UCSD-AML1 (cell line): Measurements from ENCODE around the gene RELB.
"Not testable (repeated sequence)": the region's sequence is repeated elsewhere in the genome, so short reads cannot be mapped to it uniquely, and the experiment has no call there.

ENCODE experiments used
- DNase-seq: peaks from one replicate; lab custom pipeline; 2025; ENCODE audit not compliant: unreplicated experiment; lab: John Stamatoyannopoulos, UW

The RELB gene

DNA sequence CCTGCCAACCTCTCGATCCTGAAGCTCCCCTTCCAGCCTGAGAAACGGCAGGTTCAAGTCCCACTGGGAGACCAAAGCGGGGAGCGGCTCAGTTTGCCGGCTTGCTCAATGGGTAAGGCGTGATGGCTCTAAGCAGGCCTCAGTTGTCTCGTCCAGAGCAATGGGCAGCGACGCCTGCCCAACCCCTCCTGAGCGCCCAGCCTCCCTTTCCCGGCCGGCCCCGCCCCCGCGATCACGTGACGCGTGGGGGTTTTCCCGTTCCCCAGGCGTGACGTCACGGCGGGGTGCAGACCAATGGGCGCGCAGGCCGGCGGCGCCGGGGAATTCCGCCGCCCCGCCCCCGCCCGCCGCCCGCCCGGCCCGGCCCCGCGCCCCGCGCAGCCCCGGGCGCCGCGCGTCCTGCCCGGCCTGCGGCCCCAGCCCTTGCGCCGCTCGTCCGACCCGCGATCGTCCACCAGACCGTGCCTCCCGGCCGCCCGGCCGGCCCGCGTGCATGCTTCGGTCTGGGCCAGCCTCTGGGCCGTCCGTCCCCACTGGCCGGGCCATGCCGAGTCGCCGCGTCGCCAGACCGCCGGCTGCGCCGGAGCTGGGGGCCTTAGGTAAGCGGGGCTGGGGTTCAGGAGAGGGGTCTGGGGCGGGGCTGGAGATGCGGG, at the start of gene RELB:
RELB (plus strand) TSS at position 378 of the 653 bp plus-strand sequence; CDS start at position 494, 116 bp downstream.
- DNase-seq: peak; percentile 95

- DNase-seq: no peak
Measured at GRCh38 chr19:44954278-44954648, 47.0 kb upstream of the RELB start.

- peak; percentile 95 for DNase-seq
Measured at GRCh38 chr19:44954649-44955504, 46.4 kb upstream of the RELB start, which contains the start of gene CLPTM1. Gene CLPTM1, plus strand, starts transcription at chr19:44955380. Its CDS starts 16 bp downstream, at chr19:44955396.

- DNase-seq: no peak
Measured at GRCh38 chr19:44955505-44956439, 45.5 kb upstream of the RELB start.

DNA sequence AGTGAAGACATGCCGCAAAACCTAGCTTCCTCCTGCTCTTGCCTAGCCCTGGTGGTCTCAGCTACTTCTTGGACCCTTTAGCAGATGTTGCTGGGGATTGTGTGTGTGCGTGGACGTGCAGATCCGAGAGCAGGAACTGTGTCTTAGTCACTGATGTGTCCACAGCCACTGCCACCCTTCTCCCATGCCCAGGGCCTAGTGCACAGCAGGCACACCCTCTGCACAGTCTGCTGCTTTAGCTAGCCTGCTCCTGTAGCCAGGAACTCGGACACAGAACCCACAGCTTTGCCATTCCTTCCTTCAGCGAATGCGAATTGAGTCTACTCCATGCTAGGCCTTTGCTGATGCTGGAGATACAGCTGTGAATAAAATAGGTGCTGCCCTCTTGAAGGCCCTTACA, 43.7 kb upstream of the RELB start:
- no peak for DNase-seq

- no peak for DNase-seq
Measured at GRCh38 chr19:44958090-44958489, 43.2 kb upstream of the RELB start.

- DNase-seq: no peak
Measured at GRCh38 chr19:44959691-44960090, 41.6 kb upstream of the RELB start.

DNA sequence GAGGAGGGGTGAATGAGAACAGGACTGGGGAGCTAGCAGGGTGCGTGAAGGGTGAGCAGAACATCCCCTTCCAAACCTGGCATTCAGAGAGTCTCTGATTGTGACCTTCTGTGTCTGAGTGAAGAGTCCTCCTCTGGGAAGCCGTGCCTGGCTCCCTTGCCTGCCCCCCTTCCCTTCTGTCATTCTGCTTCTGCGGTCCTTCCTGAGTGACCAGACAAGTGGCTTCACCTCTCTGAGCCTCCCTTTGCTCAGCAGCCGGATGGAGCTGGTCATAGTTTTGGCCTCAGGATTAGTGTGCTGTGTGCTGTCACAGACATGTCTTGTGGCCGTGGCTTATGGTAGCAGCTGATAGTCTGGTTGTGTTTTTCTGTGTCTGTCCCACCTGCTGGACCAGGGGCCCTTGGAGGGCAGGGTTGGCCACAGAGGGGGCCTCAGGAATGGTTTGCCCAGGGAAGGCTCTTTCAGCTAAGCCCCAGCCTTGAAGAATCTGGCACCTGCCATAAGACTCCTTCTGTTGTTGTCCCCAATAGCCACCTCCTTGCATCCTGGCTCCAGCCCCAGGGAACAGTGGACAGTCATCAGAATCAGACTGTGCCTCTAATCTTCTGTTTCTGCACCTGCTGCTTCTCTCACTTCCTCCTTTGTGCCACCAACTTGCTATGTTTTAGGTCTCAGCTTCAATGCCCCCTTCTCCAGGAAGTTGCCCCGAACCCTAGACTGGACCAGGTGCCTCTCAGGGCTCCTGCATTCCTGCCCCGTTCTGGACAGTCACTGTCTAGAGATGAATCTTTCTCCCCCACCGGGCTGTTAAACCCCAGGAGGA, 40.1 kb upstream of the RELB start:
- DNase-seq: no peak

DNA sequence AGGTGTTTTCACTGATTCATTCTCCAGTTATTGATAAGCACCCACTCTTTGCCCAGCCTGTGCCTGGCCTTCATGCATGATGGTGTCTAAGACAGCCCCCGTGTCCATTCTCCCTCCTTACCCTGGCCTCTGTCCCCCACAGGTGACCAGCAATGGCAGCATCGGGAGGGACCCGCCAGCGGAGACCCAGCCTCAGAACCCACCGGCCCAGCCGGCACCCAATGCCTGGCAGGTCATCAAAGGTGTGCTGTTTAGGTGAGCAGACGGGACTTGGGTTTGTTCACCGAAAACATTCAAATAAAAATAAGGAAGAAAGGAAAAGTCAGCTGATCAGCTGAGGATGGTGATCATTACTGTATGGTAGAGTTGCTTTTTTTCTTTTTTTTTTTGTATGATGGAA, 39.4 kb upstream of the RELB start:
- DNase-seq: no peak

DNA sequence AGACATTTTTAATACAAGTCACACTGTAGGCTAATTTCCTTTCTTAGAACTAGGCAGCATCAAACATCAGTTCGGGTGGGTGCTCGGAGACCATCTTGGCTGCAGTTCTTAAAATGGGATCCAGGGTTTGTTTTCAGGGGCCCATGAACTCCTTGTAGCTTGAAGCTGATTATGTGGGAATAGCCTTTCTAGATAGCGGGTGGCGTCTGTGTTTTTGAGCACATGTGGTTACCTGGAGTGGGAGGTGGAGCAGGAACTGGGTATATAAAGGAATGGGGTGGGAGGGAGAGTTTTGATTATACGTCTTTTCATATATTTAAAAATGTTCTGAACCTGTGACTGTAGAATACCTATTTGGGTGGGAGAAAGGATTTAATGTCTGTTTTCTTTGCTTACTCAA, 33.1 kb upstream of the RELB start:
- no peak for DNase-seq

DNA sequence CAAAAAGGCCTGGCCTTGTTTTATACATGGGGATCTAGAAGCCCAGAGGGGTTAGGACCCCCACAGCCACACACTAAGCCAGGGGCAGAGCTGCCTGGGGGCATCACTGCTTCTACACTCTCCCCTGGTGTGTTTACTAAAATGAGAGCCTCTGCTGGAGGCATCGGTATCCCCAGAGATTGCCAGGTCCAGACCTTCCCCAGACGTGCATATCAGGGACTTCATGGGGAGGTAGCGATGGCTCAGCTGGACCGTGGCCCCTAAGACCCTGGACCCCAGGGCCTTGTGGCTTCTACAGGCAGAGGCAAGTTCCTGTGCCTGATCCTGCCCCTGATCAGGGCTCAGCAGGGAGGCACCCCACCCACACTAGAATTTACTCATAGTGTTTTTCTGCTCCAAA, 32.6 kb upstream of the RELB start:
- no peak for DNase-seq

- no peak for DNase-seq
Measured at GRCh38 chr19:44969437-44969836, 31.8 kb upstream of the RELB start.

DNA sequence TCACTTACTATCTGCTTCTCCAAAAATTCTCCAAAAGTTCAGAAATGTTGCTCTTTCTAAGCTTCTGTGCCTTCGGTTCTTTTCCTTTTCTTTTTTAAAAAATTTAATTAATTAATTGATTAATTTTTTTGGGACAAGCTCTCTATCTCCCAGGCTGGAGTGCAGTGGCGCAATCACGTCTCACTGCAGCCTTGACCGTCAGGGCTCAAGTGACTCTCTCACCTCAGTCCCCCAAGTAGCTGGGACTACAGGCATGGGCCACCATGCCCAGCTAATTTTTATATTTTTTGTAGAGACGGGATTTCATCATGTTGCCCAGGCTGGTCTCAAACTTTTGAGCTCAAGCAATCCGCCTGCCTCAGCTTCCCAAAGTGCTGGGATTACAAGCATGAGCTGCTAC, 29.8 kb upstream of the RELB start:
- DNase-seq: not testable (repeated sequence)

- DNase-seq: no peak
Measured at GRCh38 chr19:44972802-44973201, 28.5 kb upstream of the RELB start.

DNA sequence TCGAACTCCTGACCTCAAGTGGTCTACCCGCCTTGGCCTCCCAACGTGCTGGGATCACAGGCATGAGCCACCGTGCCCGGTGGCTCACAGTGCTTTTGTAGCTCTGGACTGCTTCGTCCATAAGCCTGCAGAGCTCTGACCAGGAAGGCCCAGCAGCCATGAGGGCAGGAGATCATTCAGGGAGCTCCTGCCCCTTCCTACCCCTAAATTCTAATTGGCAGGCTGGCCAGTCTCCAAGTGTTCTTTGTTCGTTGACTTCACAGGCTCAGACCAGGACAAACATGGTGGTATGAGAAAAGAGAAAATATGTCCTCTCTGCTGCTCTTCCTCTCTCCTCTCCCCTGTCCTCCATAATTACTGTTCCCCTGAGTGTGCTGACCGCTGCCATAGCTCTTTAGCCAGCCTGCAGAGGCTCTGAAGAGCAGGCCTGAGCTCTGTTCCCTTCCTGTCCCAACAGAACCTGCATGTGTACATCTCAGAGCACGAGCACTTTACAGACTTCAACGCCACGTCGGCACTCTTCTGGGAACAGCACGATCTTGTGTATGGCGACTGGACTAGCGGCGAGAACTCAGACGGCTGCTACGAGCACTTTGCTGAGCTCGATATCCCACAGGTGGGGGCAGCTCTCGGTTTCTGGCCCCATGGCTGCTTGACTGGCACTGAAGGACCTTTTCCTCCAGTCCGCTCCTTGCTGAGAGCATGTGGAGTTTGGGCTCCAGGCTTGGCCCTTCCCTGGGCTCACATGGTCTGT, 27.1 kb upstream of the RELB start:
- no peak for DNase-seq

- no peak for DNase-seq
Measured at GRCh38 chr19:44974857-44975256, 26.4 kb upstream of the RELB start.

GRCh38 chr19:44975444-44975843, 25.8 kb upstream of the RELB start:
- no peak for DNase-seq

DNA sequence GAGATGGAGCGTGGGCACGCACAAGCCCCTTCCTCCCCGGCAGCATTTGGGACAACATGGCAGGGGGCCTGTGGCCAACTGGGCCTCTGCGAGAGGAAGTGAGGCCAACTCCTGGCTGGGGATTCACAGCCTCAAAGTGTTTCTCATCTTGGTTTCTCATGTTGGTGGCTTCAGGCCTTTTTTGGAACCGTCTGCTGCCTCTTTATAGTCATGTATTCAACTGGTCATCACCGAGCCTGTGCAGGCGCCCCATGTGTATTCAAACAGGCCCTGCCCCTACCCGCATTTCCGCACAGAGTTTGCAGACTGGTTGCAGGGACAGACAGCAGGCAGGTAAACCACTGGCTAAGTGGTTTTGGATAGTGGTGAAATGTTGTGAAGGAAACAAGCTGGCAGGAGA, 17.3 kb upstream of the RELB start:
- DNase-seq: no peak

DNA sequence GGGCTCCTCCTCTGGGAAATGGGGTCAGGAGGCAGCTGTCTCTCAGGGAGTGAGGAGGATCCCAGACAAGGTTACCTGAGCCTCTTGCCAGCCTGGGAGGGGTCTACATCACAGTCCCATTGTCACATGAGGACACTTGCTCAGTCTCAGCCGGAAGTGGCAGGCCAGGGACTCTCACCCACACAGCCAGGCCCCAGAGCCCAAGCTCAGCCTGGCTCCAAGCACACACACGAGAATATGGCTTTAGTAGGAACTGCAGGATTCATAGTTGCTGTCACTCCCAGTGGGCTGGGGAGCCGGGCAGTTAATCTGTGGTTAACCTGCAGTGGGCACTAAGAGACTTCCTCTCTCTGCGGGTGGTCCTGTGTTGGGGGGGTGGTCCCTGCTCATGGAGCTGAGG, 15.8 kb upstream of the RELB start:
- no peak for DNase-seq

- DNase-seq: no peak
Measured at GRCh38 chr19:44986389-44986788, 14.9 kb upstream of the RELB start.
